CD4-positive, alpha-beta T cell treated with Interleukin-4 for 4 hours (primary cell): ENCODE data around the gene RNF114.

Source experiments
- DNase-seq: peaks from one replicate; pipeline ENCODE4 v3.0.0-alpha.2; 2020

RNF114 gene

GRCh38 chr20:49904440-49905214 is 31.6 kb upstream of the RNF114 start:
- no peak for DNase-seq

- DNase-seq, result no peak
Measured at GRCh38 chr20:49905415-49906091, 30.6 kb upstream of the RNF114 start.

GRCh38 chr20:49906101-49906604 is 30.0 kb upstream of the RNF114 start:
- DNase-seq, result no peak

- DNase-seq, result no peak
Measured at GRCh38 chr20:49906615-49907154, 29.5 kb upstream of the RNF114 start.

GRCh38 chr20:49907405-49908257 is 28.6 kb upstream of the RNF114 start:
- DNase-seq, result no peak

- no peak for DNase-seq
Measured at GRCh38 chr20:49908258-49908565, 28.0 kb upstream of the RNF114 start.

GRCh38 chr20:49909499-49910339 is 26.5 kb upstream of the RNF114 start:
- no peak for DNase-seq

GRCh38 chr20:49910340-49910706 is 25.9 kb upstream of the RNF114 start:
- DNase-seq, result no peak

GRCh38 chr20:49913399-49914047 is 22.7 kb upstream of the RNF114 start:
- DNase-seq, result no peak

- DNase-seq, result peak; percentile 8
Measured at GRCh38 chr20:49914310-49915117, 21.7 kb upstream of the RNF114 start.

GRCh38 chr20:49915118-49915379 is 21.1 kb upstream of the RNF114 start:
- no peak for DNase-seq

- DNase-seq, result peak; percentile 90
Measured at GRCh38 chr20:49915380-49916145, 20.6 kb upstream of the RNF114 start, which contains the start of gene SPATA2. Gene SPATA2, minus strand, starts transcription at chr20:49915529. Its CDS starts 7,039 bp downstream, at chr20:49908490.

GRCh38 chr20:49916146-49917002 is 19.8 kb upstream of the RNF114 start:
- no peak for DNase-seq

- DNase-seq, result no peak
Measured at GRCh38 chr20:49918446-49918845, 17.8 kb upstream of the RNF114 start.

GRCh38 chr20:49919009-49919408 is 17.2 kb upstream of the RNF114 start:
- no peak for DNase-seq

GRCh38 chr20:49919461-49919860 is 16.7 kb upstream of the RNF114 start:
- no peak for DNase-seq

GRCh38 chr20:49924247-49924646 is 11.9 kb upstream of the RNF114 start:
- no peak for DNase-seq

- no peak for DNase-seq
Measured at GRCh38 chr20:49925901-49926454, 10.2 kb upstream of the RNF114 start.
